KMS-11 (cell line): ENCODE measurements around the gene ZFAND3.

Experiments used
- H2AFZ ChIP-seq: fragments of 200-600 bp; sonication (generic); 2 replicates; pipeline ENCODE4 v1.6.1; 2016; ENCODE audit warnings: antibody characterized with exemption, mixed run types, low read depth
- H3K27ac ChIP-seq: fragments of 200-600 bp; sonication (generic); 2 replicates; pipeline ENCODE4 v1.6.1; 2016; ENCODE audit warnings: mild to moderate bottlenecking, mixed run types
- H3K27me3 ChIP-seq: fragments of 200-600 bp; sonication (generic); 2 replicates; pipeline ENCODE4 v1.6.1; 2017; ENCODE audit warnings: mild to moderate bottlenecking, low read depth, mixed run types, moderate library complexity; ENCODE audit not compliant: insufficient read depth
- H3K36me3 ChIP-seq: fragments of 200-600 bp; sonication (generic); 2 replicates; pipeline ENCODE4 v1.6.1; 2017; ENCODE audit warnings: mild to moderate bottlenecking, mixed run types; ENCODE audit not compliant: insufficient read depth
- H3K4me1 ChIP-seq: fragments of 200-600 bp; sonication (generic); 2 replicates; pipeline ENCODE4 v1.6.1; 2016; ENCODE audit warnings: mild to moderate bottlenecking, low read depth, mixed run types; ENCODE audit not compliant: poor library complexity, severe bottlenecking
- H3K4me2 ChIP-seq: fragments of 200-600 bp; sonication (generic); 2 replicates; pipeline ENCODE4 v1.7.0; 2016; ENCODE audit warnings: mild to moderate bottlenecking, mixed run types
- H3K4me3 ChIP-seq: fragments of 200-600 bp; sonication (generic); IDR thresholded peaks from 2 replicates; pipeline ENCODE4 v1.6.1; 2017; ENCODE audit warnings: low read depth, low read length, mixed read lengths; ENCODE audit not compliant: insufficient read depth
- H3K79me2 ChIP-seq: fragments of 200-600 bp; sonication (generic); 2 replicates; pipeline ENCODE4 v1.6.1; 2016; ENCODE audit warnings: low read depth, mixed run types; ENCODE audit not compliant: insufficient read depth
- H3K9ac ChIP-seq: fragments of 200-600 bp; sonication (generic); 2 replicates; pipeline ENCODE4 v1.6.1; 2016; ENCODE audit warnings: mild to moderate bottlenecking, mixed run types
- H4K20me1 ChIP-seq: fragments of 200-600 bp; sonication (generic); 2 replicates; pipeline ENCODE4 v1.6.1; 2016; ENCODE audit warnings: mild to moderate bottlenecking, mixed run types; ENCODE audit not compliant: insufficient read depth
- CTCF ChIP-seq: fragments of 200-600 bp; sonication (generic); conservative IDR thresholded peaks from 2 replicates; pipeline ENCODE4 v1.6.1; 2017; ENCODE audit warnings: low read depth, mild to moderate bottlenecking, antibody characterized with exemption, low read length, moderate library complexity, mixed read lengths

Gene ZFAND3

GRCh38 chr6:38141085-38141484 lies 321.6 kb downstream of the ZFAND3 start:
- H3K4me1 ChIP-seq: no peaks in the 10 kb centered on the region
- no peaks in the 10 kb centered on the region for H3K27me3 ChIP-seq

GRCh38 chr6:38141716-38142115 lies 322.2 kb downstream of the ZFAND3 start:
- H4K20me1 ChIP-seq: no peaks in the 10 kb centered on the region
- no peak overlapping the region for H3K27ac ChIP-seq
- H3K9ac ChIP-seq: no peak overlapping the region
- TF ChIP-seq CTCF: no peak
- H2AFZ ChIP-seq: no peak overlapping the region
- H3K4me1 ChIP-seq: no peaks in the 10 kb centered on the region
- no peaks in the 10 kb centered on the region for H3K27me3 ChIP-seq
- H3K4me2 ChIP-seq: no peak overlapping the region
- H3K79me2 ChIP-seq: no peaks in the 10 kb centered on the region
- no peaks in the 10 kb centered on the region for H3K36me3 ChIP-seq
- no peak overlapping the region for H3K4me3 ChIP-seq

More at GRCh38 chr6:38141085-38141484, 321.6 kb downstream of the ZFAND3 start:
- Histone ChIP-seq H3K9ac (no peak overlapping the region), H3K4me2 (no peak overlapping the region), H3K36me3 (no peaks in the 10 kb centered on the region), H4K20me1 (no peaks in the 10 kb centered on the region), H2AFZ (no peak overlapping the region), H3K27ac (no peak overlapping the region), H3K79me2 (no peaks in the 10 kb centered on the region), H3K4me3 (no peak overlapping the region)
- TF ChIP-seq CTCF: no peak

GRCh38 chr6:38142178-38142902 lies 322.8 kb downstream of the ZFAND3 start:
- Histone ChIP-seq H4K20me1 (no peaks in the 10 kb centered on the region), H3K4me3 (no peak overlapping the region), H3K79me2 (no peaks in the 10 kb centered on the region), H3K27me3 (no peaks in the 10 kb centered on the region), H3K9ac (no peak overlapping the region), H3K36me3 (no peaks in the 10 kb centered on the region), H3K27ac (no peak overlapping the region), H2AFZ (no peak overlapping the region), H3K4me1 (no peaks in the 10 kb centered on the region), H3K4me2 (no peak overlapping the region)
- TF ChIP-seq CTCF: no peak

DNA sequence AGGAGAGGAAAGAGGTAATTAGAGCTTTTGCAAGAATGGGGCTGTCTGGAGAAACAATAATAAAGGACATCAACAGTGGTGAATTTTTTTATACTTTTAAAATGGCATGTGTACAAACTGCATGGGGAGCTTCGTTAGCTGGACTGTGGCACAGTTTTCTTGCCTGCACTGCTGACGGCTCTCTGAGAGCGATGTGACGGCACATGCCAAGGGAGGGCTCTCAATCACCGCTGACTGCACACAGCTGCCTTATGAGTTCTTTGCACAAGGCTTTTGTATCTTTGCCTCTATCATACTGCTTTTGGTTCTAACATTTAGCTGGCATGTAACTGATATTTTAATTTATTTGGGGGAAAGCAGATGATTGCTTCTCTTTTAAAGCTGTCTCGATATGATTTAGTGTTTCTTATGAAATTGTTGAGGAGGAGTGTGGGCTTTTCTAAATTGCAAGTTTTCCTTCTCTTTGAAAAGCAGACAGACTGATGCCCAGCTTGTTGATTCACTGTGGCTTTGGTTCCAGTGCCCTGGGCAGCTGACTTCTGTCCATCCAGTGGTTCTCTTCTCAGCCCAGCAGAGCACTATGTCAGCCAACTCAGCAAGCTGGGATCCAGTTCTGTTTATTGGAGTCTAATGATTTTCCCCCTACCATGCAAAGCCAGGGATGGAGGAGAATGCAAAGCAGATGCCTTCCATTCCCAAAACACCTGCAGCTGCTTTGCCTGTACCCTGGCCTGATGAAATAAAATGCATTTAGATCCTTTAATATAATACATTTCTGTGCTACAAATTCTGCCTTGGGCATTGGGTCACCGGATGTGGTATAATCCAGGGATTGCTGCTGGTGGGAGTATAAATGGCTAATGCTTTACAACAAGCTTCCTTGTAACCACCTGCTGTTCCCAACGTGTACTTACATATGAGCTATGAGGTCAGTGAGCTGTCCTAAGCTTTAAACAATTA lies 323.9 kb downstream of the ZFAND3 start:
- Histone ChIP-seq H3K27ac (no peak overlapping the region), H3K27me3 (no peaks in the 10 kb centered on the region), H3K9ac (no peak overlapping the region), H2AFZ (no peak overlapping the region), H3K36me3 (no peaks in the 10 kb centered on the region), H3K79me2 (no peaks in the 10 kb centered on the region), H3K4me1 (no peaks in the 10 kb centered on the region), H4K20me1 (no peaks in the 10 kb centered on the region), H3K4me3 (no peak overlapping the region), H3K4me2 (no peak overlapping the region)
- TF ChIP-seq CTCF: no peak
